ENCODE data around the gene IL34. TPM values are rescaled to one million over a fixed set of nuclear protein-coding genes. Genes with fewer than 3 reads are reported as not detected.
A peak's percentile ranks its signal among the peaks of the same experiment; 100 is the strongest.

IL34 gene
- total RNA-seq, 1 experiment from 2014 or later, result 0.74 TPM

DNA sequence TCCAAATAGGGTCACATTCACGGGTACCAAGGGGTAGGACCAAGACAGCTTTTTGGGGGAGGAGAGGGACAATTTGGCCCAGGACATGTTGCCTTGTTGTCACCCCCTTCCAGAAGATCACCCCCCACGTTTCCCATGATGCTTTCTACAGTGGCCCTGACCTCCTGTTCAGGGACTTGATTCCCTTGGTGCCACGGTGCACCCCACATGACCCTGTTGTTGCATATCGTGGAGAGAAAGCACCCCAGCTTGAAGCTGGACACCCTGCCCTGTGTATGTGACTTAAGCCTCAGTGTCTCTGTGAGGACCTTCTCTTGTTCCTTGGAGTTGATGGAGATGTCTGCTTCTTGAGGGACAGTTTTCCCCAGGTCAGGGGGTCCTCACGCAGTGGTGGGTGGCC lies 12.6 kb downstream of the IL34 start:
- no peak for DNase-seq (ENCODE audit: low read depth in 1 of 2, low spot score in 2 of 2)
- Histone ChIP-seq H3K27ac (no peak overlapping the region), H3K9me3 (replicated peaks) (no peaks in the 10 kb centered on the region), H3K36me3 (peaks cover 19% of the 10 kb centered on the region), H3K4me3 (no peak overlapping the region), H3K27me3 (replicated peaks) (no peaks in the 10 kb centered on the region), H3K4me1 (replicated peaks) (peaks cover 3% of the 10 kb centered on the region)

- H3K36me3 ChIP-seq, result peaks cover 25% of the 10 kb centered on the region
These were observed 13.2 kb downstream of the IL34 start for GRCh38 chr16:70659546-70659945.

GRCh38 chr16:70659953-70660671 lies 13.8 kb downstream of the IL34 start:
- no peaks in the 10 kb centered on the region for H3K9me3 ChIP-seq (replicated peaks)
- H3K4me1 ChIP-seq (replicated peaks), result no peaks in the 10 kb centered on the region
- no peak for DNase-seq (ENCODE audit: low read depth in 1 of 2, low spot score in 2 of 2)
- H3K4me3 ChIP-seq, result no peak overlapping the region
- H3K27me3 ChIP-seq (replicated peaks), result no peaks in the 10 kb centered on the region
- no peak overlapping the region for H3K27ac ChIP-seq
- H3K36me3 ChIP-seq, result peaks cover 31% of the 10 kb centered on the region

More at GRCh38 chr16:70659546-70659945, 13.2 kb downstream of the IL34 start:
- Histone ChIP-seq H3K4me3 (no peak overlapping the region), H3K4me1 (replicated peaks) (no peaks in the 10 kb centered on the region), H3K27me3 (replicated peaks) (no peaks in the 10 kb centered on the region), H3K9me3 (replicated peaks) (no peaks in the 10 kb centered on the region), H3K27ac (no peak overlapping the region)
- peak in 1 of 2 experiments; percentile 43 for DNase-seq (ENCODE audit: low read depth in 1 of 2, low spot score in 2 of 2)

- Histone ChIP-seq H3K27me3 (replicated peaks) (no peaks in the 10 kb centered on the region), H3K4me1 (replicated peaks) (no peaks in the 10 kb centered on the region), H3K36me3 (peaks cover 38% of the 10 kb centered on the region), H3K27ac (no peak overlapping the region), H3K4me3 (no peak overlapping the region), H3K9me3 (replicated peaks) (no peaks in the 10 kb centered on the region)
- no peak for DNase-seq (ENCODE audit: low read depth in 1 of 2, low spot score in 2 of 2)
These were observed 14.5 kb downstream of the IL34 start for GRCh38 chr16:70660672-70661350.

DNA sequence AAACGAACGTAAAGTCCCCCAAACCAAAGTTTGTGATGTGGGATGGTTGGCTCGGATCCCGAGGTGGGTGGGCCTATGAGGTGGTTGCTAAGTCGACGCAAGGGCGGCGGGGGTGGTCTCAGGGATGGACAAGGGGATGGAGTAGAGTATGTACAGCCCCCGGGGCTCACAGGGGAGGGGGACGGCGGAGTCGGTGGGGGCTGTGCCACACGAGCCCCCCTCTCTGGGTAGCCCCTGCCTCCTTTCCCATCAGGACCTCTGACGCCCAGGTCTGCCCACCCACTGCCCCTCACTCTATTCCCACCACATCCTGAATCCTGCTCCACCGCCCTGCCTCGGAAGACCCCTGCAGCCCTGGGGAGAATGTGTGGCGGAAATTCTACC lies 15.2 kb downstream of the IL34 start:
- H3K4me1 ChIP-seq (replicated peaks), result no peaks in the 10 kb centered on the region
- H3K9me3 ChIP-seq (replicated peaks), result no peaks in the 10 kb centered on the region
- DNase-seq (ENCODE audit: low read depth in 1 of 2, low spot score in 2 of 2), result peak in 1 of 2 experiments; percentile 45
- H3K36me3 ChIP-seq, result peaks cover 45% of the 10 kb centered on the region
- H3K27me3 ChIP-seq (replicated peaks), result no peaks in the 10 kb centered on the region
- no peak overlapping the region for H3K4me3 ChIP-seq
- no peak overlapping the region for H3K27ac ChIP-seq

DNA sequence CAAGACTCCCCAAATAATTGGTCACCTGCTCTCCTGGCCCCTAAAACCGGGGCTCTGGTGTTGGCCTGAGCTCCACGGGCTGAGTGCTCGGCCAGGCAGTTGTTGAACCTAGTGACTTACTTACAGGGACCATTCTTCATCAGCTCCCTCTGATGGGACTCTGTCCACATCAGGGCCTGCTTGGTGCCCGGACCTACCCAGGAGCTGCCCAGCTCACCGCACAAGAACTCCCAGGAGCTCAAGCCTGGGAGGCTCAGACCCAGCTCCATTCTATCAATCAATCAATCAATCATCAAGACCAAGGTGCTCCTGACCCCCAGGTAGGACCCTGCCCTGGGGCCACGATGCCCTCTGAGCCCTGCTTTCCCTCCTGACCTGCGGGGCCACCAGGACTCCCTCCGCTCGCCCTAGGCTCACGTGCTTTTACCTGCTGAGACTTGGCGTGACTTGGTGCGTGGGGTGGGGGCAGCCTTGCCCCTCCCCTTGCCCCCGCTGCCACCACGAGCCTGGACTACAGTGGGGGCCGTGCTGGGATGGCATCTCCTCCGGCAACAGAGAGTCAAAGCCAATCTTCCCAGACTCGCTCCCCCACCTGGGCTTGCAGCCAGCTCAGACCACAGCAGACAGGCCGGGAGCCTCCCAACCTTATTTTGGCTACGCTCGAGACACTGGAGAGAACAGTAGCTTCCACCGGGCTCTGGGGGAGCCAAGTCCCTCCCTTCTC lies 15.7 kb downstream of the IL34 start:
- peaks cover 50% of the 10 kb centered on the region for H3K36me3 ChIP-seq
- no peak overlapping the region for H3K27ac ChIP-seq
- H3K4me1 ChIP-seq (replicated peaks), result no peaks in the 10 kb centered on the region
- no peaks in the 10 kb centered on the region for H3K9me3 ChIP-seq (replicated peaks)
- no peaks in the 10 kb centered on the region for H3K27me3 ChIP-seq (replicated peaks)
- no peak overlapping the region for H3K4me3 ChIP-seq
- no peak for DNase-seq (ENCODE audit: low read depth in 1 of 2, low spot score in 2 of 2)

DNA sequence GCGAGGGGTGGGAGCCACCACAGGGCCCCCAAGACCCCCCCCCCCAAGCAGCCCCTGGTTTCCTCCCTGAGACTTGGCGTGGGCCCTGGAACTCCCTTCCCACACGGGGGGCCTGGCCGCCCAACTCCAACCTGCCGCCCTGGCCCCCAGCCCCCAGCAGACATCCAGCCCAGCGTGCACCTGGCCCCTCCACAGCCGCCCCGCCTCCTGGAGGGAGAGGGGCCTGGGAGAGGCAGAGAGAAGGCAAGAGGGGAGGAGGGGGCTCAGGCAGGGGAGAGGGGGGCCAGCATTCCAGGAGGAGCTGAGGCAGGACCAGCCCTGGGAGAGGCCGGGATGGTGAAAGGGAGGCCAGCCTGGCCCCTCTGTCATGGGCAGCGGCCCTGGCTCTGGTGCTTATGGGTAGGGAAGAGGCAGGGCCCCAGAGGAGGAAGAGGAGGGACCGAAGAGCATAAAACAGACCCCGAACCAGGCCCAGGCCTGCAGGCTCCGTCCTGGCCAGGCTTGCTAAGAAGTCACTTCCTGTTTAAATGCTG lies 16.7 kb downstream of the IL34 start:
- H3K9me3 ChIP-seq (replicated peaks), result no peaks in the 10 kb centered on the region
- H3K4me1 ChIP-seq (replicated peaks), result no peaks in the 10 kb centered on the region
- H3K27ac ChIP-seq, result no peak overlapping the region
- peaks cover 56% of the 10 kb centered on the region for H3K36me3 ChIP-seq
- no peak overlapping the region for H3K4me3 ChIP-seq
- DNase-seq (ENCODE audit: low read depth in 1 of 2, low spot score in 2 of 2), result no peak
- H3K27me3 ChIP-seq (replicated peaks), result no peaks in the 10 kb centered on the region

- no peaks in the 10 kb centered on the region for H3K9me3 ChIP-seq (replicated peaks)
- DNase-seq (ENCODE audit: low read depth in 1 of 2, low spot score in 2 of 2), result no peak
- no peaks in the 10 kb centered on the region for H3K27me3 ChIP-seq (replicated peaks)
- H3K4me3 ChIP-seq, result no peak overlapping the region
- H3K36me3 ChIP-seq, result peaks cover 61% of the 10 kb centered on the region
- no peaks in the 10 kb centered on the region for H3K4me1 ChIP-seq (replicated peaks)
- H3K27ac ChIP-seq, result no peak overlapping the region
These were observed 17.4 kb downstream of the IL34 start for GRCh38 chr16:70663524-70664324.

GRCh38 chr16:70664325-70665112 lies 18.2 kb downstream of the IL34 start:
- Histone ChIP-seq H3K27me3 (replicated peaks) (no peaks in the 10 kb centered on the region), H3K36me3 (peaks cover 69% of the 10 kb centered on the region), H3K27ac (no peak overlapping the region), H3K4me1 (replicated peaks) (no peaks in the 10 kb centered on the region), H3K4me3 (no peak overlapping the region), H3K9me3 (replicated peaks) (no peaks in the 10 kb centered on the region)
- DNase-seq (ENCODE audit: low read depth in 1 of 2, low spot score in 2 of 2), result peak in 1 of 2 experiments; percentile 44

- no peak overlapping the region for H3K27ac ChIP-seq
- no peaks in the 10 kb centered on the region for H3K4me1 ChIP-seq (replicated peaks)
- no peaks in the 10 kb centered on the region for H3K9me3 ChIP-seq (replicated peaks)
- H3K4me3 ChIP-seq, result no peak overlapping the region
- no peaks in the 10 kb centered on the region for H3K27me3 ChIP-seq (replicated peaks)
- H3K36me3 ChIP-seq, result peaks cover 76% of the 10 kb centered on the region
- no peak for DNase-seq (ENCODE audit: low read depth in 1 of 2, low spot score in 2 of 2)
These were observed 18.8 kb downstream of the IL34 start for GRCh38 chr16:70665113-70665694.

DNA sequence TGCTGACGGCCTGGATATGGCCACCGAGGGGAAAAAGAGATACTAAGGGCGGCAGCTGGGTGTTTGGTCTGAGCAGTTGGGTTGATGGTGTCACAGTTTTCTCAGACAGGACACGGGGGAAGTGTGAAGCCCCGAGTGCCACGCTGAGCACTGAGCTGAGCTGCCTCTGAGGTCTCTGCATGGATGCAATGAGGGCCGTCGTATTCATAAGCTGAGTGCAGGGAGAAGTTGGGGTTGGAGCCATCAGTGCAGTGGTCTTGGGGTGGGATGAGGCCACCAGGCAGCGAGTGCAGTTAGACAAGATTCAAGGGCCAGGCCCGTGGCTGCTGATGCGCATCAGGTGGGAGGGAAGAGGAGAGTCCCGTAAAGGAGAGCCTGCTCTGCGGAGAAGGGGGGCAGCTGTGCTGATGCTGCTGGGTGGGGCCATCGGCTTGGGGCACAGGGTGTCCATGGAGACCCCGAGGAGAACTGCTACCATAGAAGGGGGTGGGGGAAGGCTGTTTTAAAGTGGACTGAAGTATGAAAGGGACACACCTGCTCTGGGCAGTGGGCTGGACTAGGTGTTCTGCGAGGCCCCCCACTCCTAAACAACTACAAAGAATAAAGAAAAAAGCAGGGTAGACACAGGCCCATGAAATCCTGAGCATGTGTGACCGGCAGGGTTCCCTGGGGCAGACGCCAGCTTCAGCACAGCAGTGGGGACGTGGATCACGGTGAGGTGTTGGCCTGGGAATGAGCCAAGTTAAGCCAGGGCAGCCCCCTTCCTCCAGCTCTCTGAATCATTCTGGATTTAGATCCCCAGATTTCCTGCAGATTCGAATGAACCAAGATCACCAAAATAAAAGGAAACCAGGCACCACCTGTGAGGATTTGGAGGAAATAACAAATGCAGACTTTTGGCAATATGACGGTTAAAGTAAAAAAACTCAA lies 19.7 kb downstream of the IL34 start:
- H3K4me3 ChIP-seq, result no peak overlapping the region
- DNase-seq (ENCODE audit: low read depth in 1 of 2, low spot score in 2 of 2), result no peak
- no peaks in the 10 kb centered on the region for H3K27me3 ChIP-seq (replicated peaks)
- H3K9me3 ChIP-seq (replicated peaks), result no peaks in the 10 kb centered on the region
- peaks cover 83% of the 10 kb centered on the region for H3K36me3 ChIP-seq
- H3K27ac ChIP-seq, result no peak overlapping the region
- no peaks in the 10 kb centered on the region for H3K4me1 ChIP-seq (replicated peaks)

GRCh38 chr16:70670175-70670574 lies 23.8 kb downstream of the IL34 start:
- no peak for DNase-seq (ENCODE audit: low read depth in 1 of 2, low spot score in 2 of 2)
- no peaks in the 10 kb centered on the region for H3K9me3 ChIP-seq (replicated peaks)
- no peak overlapping the region for H3K4me3 ChIP-seq
- H3K36me3 ChIP-seq, result peaks cover 83% of the 10 kb centered on the region
- H3K4me1 ChIP-seq (replicated peaks), result no peaks in the 10 kb centered on the region
- H3K27me3 ChIP-seq (replicated peaks), result no peaks in the 10 kb centered on the region
- H3K27ac ChIP-seq, result no peak overlapping the region
